IMR-90 (cell line): Measurements from ENCODE around the gene COPS9. TPM values are rescaled to one million over a fixed set of nuclear protein-coding genes. Genes with fewer than 3 reads are reported as not detected.

ENCODE experiments used
- ATAC-seq: fragments of 200-7000 bp; cut with Tn5 transposase; 2 replicates; pipeline ENCODE4 v1.9.1; 2020; ENCODE audit warnings: low read depth, mild to moderate bottlenecking, moderate library complexity
- BruUV-seq: library from RNA; stranded (reverse); fragments of 400-500 nt; replicated peaks from 2 replicates; lab custom pipeline; 2021; lab: Mats Ljungman, UMichigan
- CTCF ChIA-PET: fragments of 300-600 bp; formaldehyde crosslinking; extraction: SDS; loops from one replicate; lab custom pipeline; 2021; ENCODE audit warnings: antibody characterized with exemption; lab: Yijun Ruan, JAX
- POLR2A ChIA-PET: fragments of 300-600 bp; sonication (Branson Sonifier 250); formaldehyde crosslinking; loops from one replicate; lab custom pipeline; 2022; ENCODE audit warnings: antibody characterized with exemption; ENCODE audit not compliant: unreplicated experiment; lab: Charles Lee
- DNase-seq: peaks from one replicate; pipeline ENCODE4 v3.0.0; 2013
- H2AFZ ChIP-seq: replicated peaks from 2 replicates; pipeline ENCODE3; 2013; ENCODE audit warnings: low read length, mild to moderate bottlenecking; ENCODE audit not compliant: poor library complexity
- H2AK5ac ChIP-seq: 2 replicates; pipeline ENCODE4 v1.6.1; 2013; ENCODE audit warnings: low read depth, low read length, inconsistent platforms
- H2AK9ac ChIP-seq: replicated peaks from 2 replicates; pipeline ENCODE3; 2013; ENCODE audit warnings: mild to moderate bottlenecking, low read depth, low read length, moderate library complexity; ENCODE audit not compliant: poor library complexity
- H2BK120ac ChIP-seq: 2 replicates; pipeline ENCODE4 v1.6.1; 2013; ENCODE audit warnings: low read depth, low read length, inconsistent platforms
- H2BK15ac ChIP-seq: 3 replicates; pipeline ENCODE4 v1.6.1; 2013; ENCODE audit warnings: low read depth, low read length, inconsistent platforms
- H2BK20ac ChIP-seq: 2 replicates; pipeline ENCODE4 v1.6.1; 2013; ENCODE audit warnings: low read depth, mild to moderate bottlenecking, inconsistent platforms, low read length, moderate library complexity
- H2BK5ac ChIP-seq: 2 replicates; pipeline ENCODE4 v1.6.1; 2013; ENCODE audit warnings: mild to moderate bottlenecking, low read depth, low read length, inconsistent platforms; ENCODE audit not compliant: poor library complexity, severe bottlenecking
- H3K14ac ChIP-seq: replicated peaks from 2 replicates; pipeline ENCODE4 v1.6.1; 2013; ENCODE audit warnings: low read depth, low read length, inconsistent platforms
- H3K18ac ChIP-seq: 2 replicates; pipeline ENCODE4 v1.6.1; 2013; ENCODE audit warnings: low read depth, low read length, control low read depth
- H3K23ac ChIP-seq: 2 replicates; pipeline ENCODE4 v1.6.1; 2013; ENCODE audit warnings: low read depth, low read length, inconsistent platforms
- H3K27ac ChIP-seq: 2 replicates; pipeline ENCODE4 v1.5.1; 2013; ENCODE audit warnings: mild to moderate bottlenecking, control low read depth, low read length; ENCODE audit not compliant: insufficient read depth
- H3K27me3 ChIP-seq: 2 replicates; pipeline ENCODE4 v1.6.1; 2013; ENCODE audit warnings: low read length; ENCODE audit not compliant: control insufficient read depth, insufficient read depth
- H3K36me3 ChIP-seq: 2 replicates; pipeline ENCODE4 v1.6.1; 2013; ENCODE audit warnings: low read length, mixed read lengths; ENCODE audit not compliant: control insufficient read depth, insufficient read depth
- H3K4ac ChIP-seq: 2 replicates; pipeline ENCODE4 v1.6.1; 2013; ENCODE audit warnings: low read depth, low read length, inconsistent platforms
- H3K4me1 ChIP-seq: 2 replicates; pipeline ENCODE4 v1.6.1; 2013; ENCODE audit warnings: low read length, mixed read lengths; ENCODE audit not compliant: control insufficient read depth, insufficient read depth
- H3K4me2 ChIP-seq: 2 replicates; pipeline ENCODE4 v1.6.1; 2013; ENCODE audit warnings: low read depth, mild to moderate bottlenecking, control low read depth, low read length, moderate library complexity
- H3K4me3 ChIP-seq: 2 replicates; pipeline ENCODE4 v1.5.1; 2013; ENCODE audit warnings: low read depth, mild to moderate bottlenecking, control low read depth, low read length, moderate library complexity; ENCODE audit not compliant: insufficient read depth
- H3K56ac ChIP-seq: 2 replicates; pipeline ENCODE4 v1.6.1; 2013; ENCODE audit warnings: low read length, inconsistent platforms; ENCODE audit not compliant: insufficient read depth; ENCODE audit errors: extremely low read depth
- H3K79me1 ChIP-seq, 2 experiments: 2 replicates each; pipeline ENCODE4 v1.6.1; 2013; ENCODE audit warnings: low read length in 2 of 2, inconsistent platforms in 1 of 2, low read depth in 1 of 2
- H3K9ac ChIP-seq: 2 replicates; pipeline ENCODE4 v1.6.1; 2013; ENCODE audit warnings: low read depth, low read length, control low read depth
- H3K9me1 ChIP-seq: 2 replicates; pipeline ENCODE4 v1.6.1; 2013; ENCODE audit warnings: low read length, inconsistent platforms; ENCODE audit not compliant: insufficient read depth
- H3K9me3 ChIP-seq: 2 replicates; pipeline ENCODE4 v1.6.1; 2013; ENCODE audit warnings: low read length; ENCODE audit not compliant: control insufficient read depth, insufficient read depth
- H4K20me1 ChIP-seq: 2 replicates; pipeline ENCODE4 v1.6.1; 2013; ENCODE audit warnings: low read length, inconsistent platforms; ENCODE audit not compliant: insufficient read depth
- H4K5ac ChIP-seq: 2 replicates; pipeline ENCODE4 v1.6.1; 2013; ENCODE audit warnings: mild to moderate bottlenecking, low read depth, low read length, control low read depth
- H4K8ac ChIP-seq, 2 experiments: 2 replicates each; pipeline ENCODE4 v1.6.1; 2013; ENCODE audit warnings: low read depth in 2 of 2, low read length in 2 of 2, control low read depth in 1 of 2, inconsistent platforms in 1 of 2
- H4K91ac ChIP-seq: 2 replicates; pipeline ENCODE4 v1.6.1; 2013; ENCODE audit warnings: low read depth, low read length, inconsistent platforms; ENCODE audit not compliant: insufficient read depth
- BHLHE40 ChIP-seq: fragments of 150-350 bp; IDR thresholded peaks from 2 replicates; pipeline ENCODE4 v1.6.1; 2016; ENCODE audit warnings: mild to moderate bottlenecking, low read depth, low read length
- CEBPB ChIP-seq: IDR thresholded peaks from 2 replicates; pipeline ENCODE4 v1.6.1; 2012; ENCODE audit warnings: low read depth, low read length, improper control_type of control experiment
- CHD1 ChIP-seq: IDR thresholded peaks from 2 replicates; pipeline ENCODE4 v1.6.1; 2012; ENCODE audit warnings: low read depth, low read length, improper control_type of control experiment
- CTCF ChIP-seq: conservative IDR thresholded peaks from 2 replicates; pipeline ENCODE4 v1.5.1; 2012; ENCODE audit warnings: mild to moderate bottlenecking, low read depth, low read length, improper control_type of control experiment
- ELK1 ChIP-seq: fragments of 150-350 bp; IDR thresholded peaks from 2 replicates; pipeline ENCODE4 v1.6.1; 2016; ENCODE audit warnings: low read depth, mild to moderate bottlenecking, low read length, moderate library complexity, borderline replicate concordance
- FOS ChIP-seq: fragments of 150-350 bp; IDR thresholded peaks from 2 replicates; pipeline ENCODE4 v1.6.1; 2016; ENCODE audit warnings: low read depth, low read length
- MAFK ChIP-seq: IDR thresholded peaks from 2 replicates; pipeline ENCODE4 v1.6.1; 2012; ENCODE audit warnings: low read depth, low read length, improper control_type of control experiment
- MAZ ChIP-seq: IDR thresholded peaks from 2 replicates; pipeline ENCODE4 v1.6.1; 2012; ENCODE audit warnings: low read depth, mild to moderate bottlenecking, low read length, improper control_type of control experiment, moderate library complexity, borderline replicate concordance
- MXI1 ChIP-seq: IDR thresholded peaks from 2 replicates; pipeline ENCODE4 v1.6.1; 2012; ENCODE audit warnings: low read depth, mild to moderate bottlenecking, low read length, moderate library complexity, borderline replicate concordance
- NFE2L2 ChIP-seq: fragments of 150-350 bp; IDR thresholded peaks from 2 replicates; pipeline ENCODE4 v1.6.1; 2016; ENCODE audit warnings: low read depth, mild to moderate bottlenecking, low read length
- POLR2A ChIP-seq: IDR thresholded peaks from 2 replicates; pipeline ENCODE4 v1.6.1; 2012; ENCODE audit warnings: mild to moderate bottlenecking, low read depth, low read length
- RAD21 ChIP-seq: IDR thresholded peaks from 2 replicates; pipeline ENCODE4 v1.6.1; 2012; ENCODE audit warnings: low read length, improper control_type of control experiment
- RCOR1 ChIP-seq: IDR thresholded peaks from 2 replicates; pipeline ENCODE4 v1.6.1; 2012; ENCODE audit warnings: mild to moderate bottlenecking, low read length, improper control_type of control experiment; ENCODE audit not compliant: insufficient replicate concordance
- RFX5 ChIP-seq: IDR thresholded peaks from 2 replicates; pipeline ENCODE4 v1.8.0; 2012; ENCODE audit warnings: low read depth, mild to moderate bottlenecking, low read length, moderate library complexity
- WGBS, 2 experiments: methylation state at CpG; one replicate each; pipeline versions ENCODE4 v1.1.5 to v1.1.7; 2013; ENCODE audit warnings: missing lambda C conversion rate in 2 of 2; ENCODE audit not compliant: insufficient read length in 1 of 2; ENCODE audit errors: extremely low coverage in 2 of 2; 5-methylcytosine and 5-hydroxymethylcytosine counted together
- dilution Hi-C: fragments of 300-500 bp; cut with HindIII; formaldehyde crosslinking; loops from one replicate; pipeline ENCODE4 v1.14.3; 2018; ENCODE audit warnings: low sequenced_read_pairs; ENCODE audit not compliant: unreplicated experiment
- in situ Hi-C: fragments of 300-500 bp; cut with MboI; formaldehyde crosslinking; loops from 3 replicates; pipeline ENCODE4 v1.14.3; 2019; ENCODE audit warnings: low sequenced_read_pairs, inconsistent platforms, mixed read lengths
- intact Hi-C: fragments of 100-400 bp; cut with micrococcal nuclease; formaldehyde crosslinking; loops from 2 replicates; pipeline ENCODE4 v1.10.0; 2022
- polyA plus RNA-seq, 3 experiments: library from polyadenylated mRNA; depleted of rRNA; stranded (reverse); fragments of >200 nt; gene quantifications; 2 replicates each; pipeline ENCODE4 v1.2.3, GENCODE V29; 2012; ENCODE audit warnings: low replicate concordance in 1 of 3
- total RNA-seq: library from RNA; depleted of rRNA; stranded (reverse); fragments of >200 nt; gene quantifications from 2 replicates; pipeline ENCODE4 v1.2.3, GENCODE V29; 2012

The COPS9 gene
- total and polyA plus RNA-seq, 2 of the 4 experiments (the other 2 are of a cell fraction): 85.9 to 309 TPM

GRCh38 chr2:240128608-240129145 lies 7.4 kb downstream of the COPS9 start:
- 84% methylated on average over 8 of the region's 12 CpGs; no CpG with 5 or more reads in 1 of the 2 experiments for WGBS, 2 experiments
- H3K4me3 ChIP-seq: no peak overlapping the region
- no peaks in the 10 kb centered on the region for H3K9me1 ChIP-seq
- H3K4ac ChIP-seq: no peak overlapping the region
- H3K18ac ChIP-seq: no peak overlapping the region
- H3K4me1 ChIP-seq: no peaks in the 10 kb centered on the region
- H3K27me3 ChIP-seq: no peaks in the 10 kb centered on the region
- no peak overlapping the region for H2BK5ac ChIP-seq
- no peak overlapping the region for H2BK15ac ChIP-seq
- no peak overlapping the region for H2AK5ac ChIP-seq
- no peak overlapping the region for H3K56ac ChIP-seq
- no peak overlapping the region for H3K27ac ChIP-seq
- H3K79me1 ChIP-seq: peaks cover 0 to 7% of the 10 kb centered on the region in 2 experiments; a peak in 2 of 4 replicates
- no peak overlapping the region for H4K91ac ChIP-seq
- H2AK9ac ChIP-seq: no peak overlapping the region
- ATAC-seq (no peak), DNase-seq (no peak)
- H3K9ac ChIP-seq: no peak overlapping the region
- H2BK20ac ChIP-seq: no peak overlapping the region
- H2BK120ac ChIP-seq: no peak overlapping the region
- H4K20me1 ChIP-seq: no peaks in the 10 kb centered on the region
- BruUV-seq: no TSS peak
- dilution Hi-C loops: no loop called here
- CTCF ChIA-PET: no interaction called here
- no peak overlapping the region for H4K8ac ChIP-seq
- no peak overlapping the region for H2AFZ ChIP-seq
- H3K14ac ChIP-seq: no peak overlapping the region
- H3K9me3 ChIP-seq: no peaks in the 10 kb centered on the region
- intact Hi-C loops: no loop called here
- H3K36me3 ChIP-seq: peaks cover 52% of the 10 kb centered on the region
- POLR2A ChIA-PET: no interaction called here
- in situ Hi-C loops: loop anchor here (25.0 kb wide), 1 partner anchor 1091 kb away; no protein-coding TSS in a partner anchor
- TF ChIP-seq MAZ (no peak), CTCF (no peak), CEBPB (no peak), CHD1 (no peak), MXI1 (no peak), RCOR1 (no peak), ELK1 (no peak), RFX5 (no peak), POLR2A (no peak), BHLHE40 (no peak), NFE2L2 (no peak), RAD21 (no peak), MAFK (no peak), FOS (no peak)
- H3K23ac ChIP-seq: no peak overlapping the region
- no peak overlapping the region for H4K5ac ChIP-seq
- H3K4me2 ChIP-seq: no peak overlapping the region
